ENCODE measurements around the gene KCNAB1. TPM values are rescaled to one million over a fixed set of nuclear protein-coding genes. Genes with fewer than 3 reads are reported as not detected.

The KCNAB1 gene
- total and polyA plus RNA-seq, 2 donors (not counting 3 experiments of a cell fraction or from before 2014, with no cell fraction given), result 0.21 TPM; not detected in 1

DNA sequence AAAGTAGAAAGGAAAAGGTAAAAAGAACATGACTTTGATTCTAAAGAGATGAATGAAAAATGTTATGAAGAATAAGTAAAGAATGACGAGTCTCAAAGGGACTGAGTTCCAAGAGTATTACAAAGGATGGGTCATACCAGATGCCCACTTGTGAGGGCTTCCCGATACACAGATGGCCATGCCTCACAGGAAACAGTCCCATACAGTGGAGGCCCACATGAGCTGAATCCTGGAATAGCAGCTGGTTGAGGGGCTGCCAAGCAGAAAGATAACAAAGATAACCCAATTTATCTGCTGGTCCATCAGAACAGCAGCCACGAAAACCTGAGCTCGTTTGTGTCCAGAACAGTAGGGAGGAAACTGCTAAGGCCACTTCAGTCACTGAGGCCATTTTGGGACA is 430.9 kb downstream of the KCNAB1 start:
- TF ChIP-seq, protein P1, sequence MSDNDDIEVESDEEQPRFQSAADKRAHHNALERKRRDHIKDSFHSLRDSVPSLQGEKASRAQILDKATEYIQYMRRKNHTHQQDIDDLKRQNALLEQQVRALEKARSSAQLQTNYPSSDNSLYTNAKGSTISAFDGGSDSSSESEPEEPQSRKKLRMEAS (IDR thresholded peaks at IDR 0.05; ENCODE audit: insufficient read depth, insufficient read length), result no peak
- no peak for TF ChIP-seq EZH2 (IDR thresholded peaks at IDR 0.05; ENCODE audit: borderline replicate concordance, low read depth, low read length, severe bottlenecking)
- TF ChIP-seq JUN (IDR thresholded peaks at IDR 0.05; ENCODE audit: borderline replicate concordance, insufficient read depth, insufficient read length, low read depth), result no peak
- TF ChIP-seq POLR2A (IDR thresholded peaks at IDR 0.05; ENCODE audit: low read depth, low read length), result no peak
- no peak for TF ChIP-seq MYC (IDR thresholded peaks at IDR 0.05; ENCODE audit: low read depth, low read length)
- peak; percentile 37 for TF ChIP-seq GATA2 (IDR thresholded peaks at IDR 0.05; ENCODE audit: insufficient read depth, insufficient read length, low read depth, low read length)
- TF ChIP-seq, protein P2, sequence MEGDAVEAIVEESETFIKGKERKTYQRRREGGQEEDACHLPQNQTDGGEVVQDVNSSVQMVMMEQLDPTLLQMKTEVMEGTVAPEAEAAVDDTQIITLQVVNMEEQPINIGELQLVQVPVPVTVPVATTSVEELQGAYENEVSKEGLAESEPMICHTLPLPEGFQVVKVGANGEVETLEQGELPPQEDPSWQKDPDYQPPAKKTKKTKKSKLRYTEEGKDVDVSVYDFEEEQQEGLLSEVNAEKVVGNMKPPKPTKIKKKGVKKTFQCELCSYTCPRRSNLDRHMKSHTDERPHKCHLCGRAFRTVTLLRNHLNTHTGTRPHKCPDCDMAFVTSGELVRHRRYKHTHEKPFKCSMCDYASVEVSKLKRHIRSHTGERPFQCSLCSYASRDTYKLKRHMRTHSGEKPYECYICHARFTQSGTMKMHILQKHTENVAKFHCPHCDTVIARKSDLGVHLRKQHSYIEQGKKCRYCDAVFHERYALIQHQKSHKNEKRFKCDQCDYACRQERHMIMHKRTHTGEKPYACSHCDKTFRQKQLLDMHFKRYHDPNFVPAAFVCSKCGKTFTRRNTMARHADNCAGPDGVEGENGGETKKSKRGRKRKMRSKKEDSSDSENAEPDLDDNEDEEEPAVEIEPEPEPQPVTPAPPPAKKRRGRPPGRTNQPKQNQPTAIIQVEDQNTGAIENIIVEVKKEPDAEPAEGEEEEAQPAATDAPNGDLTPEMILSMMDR (IDR thresholded peaks at IDR 0.05; ENCODE audit: extremely low read depth in 1 of 2, insufficient read depth in 1 of 2, low read depth in 1 of 2, low read length in 2 of 2), result no peak
- ChIA-PET CTCF (interaction anchor here (0.9 to 1.5 kb wide), 4 partner anchors 16 to 402 kb away, joined by 3 read pairs; no protein-coding TSS in a partner anchor), POLR2A (interaction anchor here (0.9 kb wide), 1 partner anchor 17 kb away, joined by 4 read pairs; no protein-coding TSS in a partner anchor)
- H2AFZ ChIP-seq (ENCODE audit: low read depth, low read length), result no peak overlapping the region
- peak; percentile 72 for FAIRE-seq
- peak overlapping the region; percentile 11 for H3K9ac ChIP-seq (replicated peaks; ENCODE audit: extremely low read depth, insufficient read depth, low read length)
- no peak for DNase-seq (ENCODE audit: low read depth, low spot score)
- intact Hi-C loops (cut with micrococcal nuclease), result loop anchor here (1.0 to 5.0 kb wide), 3 partner anchors 8 to 981 kb away; partner anchors contain the start of gene TIPARP
- H3K4me3 ChIP-seq (replicated peaks in 1 of 3; ENCODE audit: insufficient read depth in 1 of 3, low read depth in 1 of 3, low read length in 3 of 3), result peak overlapping the region in 1 of 3 experiments; percentile 23
- H3K36me3 ChIP-seq (ENCODE audit: control insufficient read depth in 2 of 2, extremely low read depth in 1 of 2, insufficient read depth in 2 of 2, low read length in 2 of 2), result peaks cover 2 to 28% of the 10 kb centered on the region in 2 experiments
- dilution Hi-C loops (cut with MboI; ENCODE audit: extremely low pct_ligation_motif_present, low sequenced_read_pairs), result no loop called here
- peak overlapping the region; percentile 82 for H3K27ac ChIP-seq (ENCODE audit: insufficient read depth, low read depth, low read length)
- peaks cover 12% of the 10 kb centered on the region for H4K20me1 ChIP-seq (replicated peaks; ENCODE audit: control insufficient read depth, extremely low read depth, insufficient read depth, low read length)
- peak overlapping the region; percentile 62 for H3K4me2 ChIP-seq (ENCODE audit: insufficient read depth, low read length)
- H3K27me3 ChIP-seq (ENCODE audit: control insufficient read depth in 2 of 2, insufficient read depth in 2 of 2, low read length in 2 of 2), result no peaks in the 10 kb centered on the region
- H3K4me1 ChIP-seq (ENCODE audit: control insufficient read depth, extremely low read depth, insufficient read depth, low read length), result peaks cover 74% of the 10 kb centered on the region
- no peaks in the 10 kb centered on the region for H3K9me3 ChIP-seq (replicated peaks; ENCODE audit: control insufficient read depth, insufficient read depth, low read length)
- peaks cover 87% of the 10 kb centered on the region for H3K79me2 ChIP-seq (ENCODE audit: control insufficient read depth, insufficient read depth, low read length)
- H3K9me1 ChIP-seq (replicated peaks; ENCODE audit: control insufficient read depth, extremely low read depth, insufficient read depth, low read length), result no peaks in the 10 kb centered on the region
- no TSS peak for BruUV-seq (replicated peaks)

Data from endothelial cell of umbilical vein (primary cell).